Caco-2 (cell line): Measurements from ENCODE around the gene C20orf141. TPM values are rescaled to one million over a fixed set of nuclear protein-coding genes. Genes with fewer than 3 reads are reported as not detected.

Experiments
- BruUV-seq: library from RNA; stranded (reverse); fragments of 400-500 nt; replicated peaks from 2 replicates; lab custom pipeline; 2021; lab: Mats Ljungman, UMichigan
- CTCF ChIA-PET: fragments of 300-600 bp; sonication (Branson Sonifier 250); formaldehyde crosslinking; loops from one replicate; lab custom pipeline; 2022; ENCODE audit warnings: antibody characterized with exemption; lab: Charles Lee
- POLR2A ChIA-PET: fragments of 300-600 bp; sonication (Branson Sonifier 250); formaldehyde crosslinking; loops from one replicate; lab custom pipeline; 2022; ENCODE audit warnings: antibody characterized with exemption; lab: Charles Lee
- DNase-seq, 2 experiments: peaks; one replicate each; pipeline versions ENCODE4 v3.0.0 to v3.0.0-alpha.2; 2020 to 2022
- H3K27me3 ChIP-seq: replicated peaks from 2 replicates; pipeline ENCODE4 v1.6.0; 2011; ENCODE audit warnings: low read length; ENCODE audit not compliant: control insufficient read depth, insufficient read depth
- H3K36me3 ChIP-seq: 2 replicates; pipeline ENCODE4 v1.5.1; 2011; ENCODE audit warnings: low read length; ENCODE audit not compliant: control insufficient read depth, insufficient read depth
- H3K4me1 ChIP-seq: fragments of 250-450 bp; sonication (Bioruptor Pico); 2 replicates; pipeline ENCODE4 v1.5.1; 2020; ENCODE audit warnings: mild to moderate bottlenecking
- H3K4me3 ChIP-seq: 2 replicates; pipeline ENCODE4 v1.5.1; 2011; ENCODE audit warnings: low read depth, mild to moderate bottlenecking, control low read depth, low read length
- H3K9me3 ChIP-seq: fragments of 250-450 bp; sonication (Bioruptor Pico); 2 replicates; pipeline ENCODE4 v1.5.1; 2020; ENCODE audit warnings: mild to moderate bottlenecking, moderate library complexity
- H3K27ac Mint-ChIP-seq: one replicate; pipeline ENCODE4 v1.8.0; 2022; ENCODE audit warnings: mixed read lengths; ENCODE audit not compliant: unreplicated experiment
- H3K27me3 Mint-ChIP-seq: one replicate; pipeline ENCODE4 v1.8.0; 2022; ENCODE audit warnings: mixed read lengths; ENCODE audit not compliant: insufficient read depth, unreplicated experiment
- H3K36me3 Mint-ChIP-seq: one replicate; pipeline ENCODE4 v1.8.0; 2022; ENCODE audit warnings: mild to moderate bottlenecking, mixed read lengths; ENCODE audit not compliant: insufficient read depth, unreplicated experiment
- H3K4me1 Mint-ChIP-seq: one replicate; pipeline ENCODE4 v1.8.0; 2022; ENCODE audit warnings: low read depth, mixed read lengths; ENCODE audit not compliant: unreplicated experiment
- H3K4me3 Mint-ChIP-seq: one replicate; pipeline ENCODE4 v1.8.0; 2022; ENCODE audit warnings: mild to moderate bottlenecking, moderate library complexity, mixed read lengths; ENCODE audit not compliant: unreplicated experiment
- H3K9me3 Mint-ChIP-seq: one replicate; pipeline ENCODE4 v1.8.0; 2022; ENCODE audit warnings: mixed read lengths; ENCODE audit not compliant: unreplicated experiment
- CTCF ChIP-seq, 2 experiments: fragments of 200-600 bp in 1 of 2; IDR thresholded peaks; 1 replicate in 1 of 2; 2 replicates in 1 of 2; pipeline versions ENCODE4 v1.5.1 to v1.8.0; 2011 to 2022; ENCODE audit warnings: antibody characterized with exemption in 1 of 2, control low read depth in 1 of 2, inconsistent platforms in 1 of 2, low read depth in 1 of 2, low read length in 1 of 2, mild to moderate bottlenecking in 1 of 2, moderate library complexity in 1 of 2; ENCODE audit not compliant: insufficient read depth in 1 of 2, severe bottlenecking in 1 of 2, unreplicated experiment in 1 of 2
- intact Hi-C: fragments of 100-400 bp; cut with micrococcal nuclease; formaldehyde crosslinking; loops from one replicate; pipeline ENCODE4 v1.10.0; 2022; ENCODE audit not compliant: unreplicated experiment
- total RNA-seq: library from RNA; stranded (reverse); gene quantifications from 2 replicates; pipeline ENCODE4 v1.2.3, GENCODE V29; 2022

Gene C20orf141
- total RNA-seq, 1 experiment from 2014 or later: not detected

- Histone ChIP-seq H3K4me1 (no peaks in the 10 kb centered on the region), H3K9me3 (no peaks in the 10 kb centered on the region), H3K4me3 (no peak overlapping the region), H3K36me3 (no peaks in the 10 kb centered on the region), H3K27me3 (peaks cover 2% of the 10 kb centered on the region)
- H3K4me3 Mint-ChIP-seq: no peak overlapping the region
- ChIA-PET CTCF (no interaction called here), POLR2A (no interaction called here)
- no peak overlapping the region for H3K27ac Mint-ChIP-seq
- H3K4me1 Mint-ChIP-seq: no peaks in the 10 kb centered on the region
- no TSS peak for BruUV-seq
- TF ChIP-seq CTCF (IDR thresholded peaks at IDR 0.05; ENCODE audit: insufficient read depth in 1 of 2, low read depth in 1 of 2, low read length in 1 of 2, severe bottlenecking in 1 of 2, unreplicated experiment in 1 of 2): no peak
- H3K9me3 Mint-ChIP-seq: no peaks in the 10 kb centered on the region
- H3K36me3 Mint-ChIP-seq: no peaks in the 10 kb centered on the region
- no peak for DNase-seq
- peaks cover 17% of the 10 kb centered on the region for H3K27me3 Mint-ChIP-seq
- intact Hi-C loops: no loop called here
Measured at GRCh38 chr20:2798095-2798805, 16.5 kb upstream of the C20orf141 start.

- BruUV-seq: no TSS peak
- DNase-seq: no peak
- Histone ChIP-seq H3K4me3 (no peak overlapping the region), H3K4me1 (no peaks in the 10 kb centered on the region), H3K36me3 (no peaks in the 10 kb centered on the region), H3K27me3 (peaks cover 2% of the 10 kb centered on the region), H3K9me3 (no peaks in the 10 kb centered on the region)
- intact Hi-C loops: no loop called here
- no peaks in the 10 kb centered on the region for H3K36me3 Mint-ChIP-seq
- peaks cover 12% of the 10 kb centered on the region for H3K27me3 Mint-ChIP-seq
- POLR2A ChIA-PET: no interaction called here
- H3K27ac Mint-ChIP-seq: no peak overlapping the region
- H3K9me3 Mint-ChIP-seq: no peaks in the 10 kb centered on the region
- CTCF ChIA-PET: no interaction called here
- H3K4me3 Mint-ChIP-seq: no peak overlapping the region
- H3K4me1 Mint-ChIP-seq: no peaks in the 10 kb centered on the region
- TF ChIP-seq CTCF (IDR thresholded peaks at IDR 0.05; ENCODE audit: insufficient read depth in 1 of 2, low read depth in 1 of 2, low read length in 1 of 2, severe bottlenecking in 1 of 2, unreplicated experiment in 1 of 2): no peak
Measured at GRCh38 chr20:2798814-2799213, 16.0 kb upstream of the C20orf141 start.

- no peak overlapping the region for H3K4me3 ChIP-seq
- no peaks in the 10 kb centered on the region for H3K9me3 ChIP-seq
- H3K4me3 Mint-ChIP-seq: no peak overlapping the region
- no peaks in the 10 kb centered on the region for H3K4me1 Mint-ChIP-seq
- no peaks in the 10 kb centered on the region for H3K36me3 Mint-ChIP-seq
- peaks cover 12% of the 10 kb centered on the region for H3K27me3 Mint-ChIP-seq
- no peak for DNase-seq
- BruUV-seq: no TSS peak
- intact Hi-C loops: no loop called here
- no peak for TF ChIP-seq CTCF (IDR thresholded peaks at IDR 0.05; ENCODE audit: insufficient read depth in 1 of 2, low read depth in 1 of 2, low read length in 1 of 2, severe bottlenecking in 1 of 2, unreplicated experiment in 1 of 2)
- H3K4me1 ChIP-seq: no peaks in the 10 kb centered on the region
- H3K9me3 Mint-ChIP-seq: no peaks in the 10 kb centered on the region
- no peak overlapping the region for H3K27ac Mint-ChIP-seq
- H3K36me3 ChIP-seq: no peaks in the 10 kb centered on the region
- H3K27me3 ChIP-seq: peaks cover 2% of the 10 kb centered on the region
- CTCF ChIA-PET: no interaction called here
- POLR2A ChIA-PET: no interaction called here
Measured at GRCh38 chr20:2799271-2799670, 15.5 kb upstream of the C20orf141 start.
